ENCODE data around the gene KRTAP10-11.
A peak's percentile ranks its signal among the peaks of the same experiment; 100 is the strongest.
"Not testable (repeated sequence)": the region's sequence is repeated elsewhere in the genome, so short reads cannot be mapped to it uniquely, and the experiment has no call there.

KRTAP10-11 gene

GRCh38 chr21:44614161-44614631 lies 32.0 kb upstream of the KRTAP10-11 start:
- DNase-seq: peak in 2 of 10 donors; percentile 56 to 64
- intact Hi-C loops (cut with DNase I): no loop called here

GRCh38 chr21:44614961-44615391 lies 31.2 kb upstream of the KRTAP10-11 start:
- intact Hi-C loops (cut with DNase I): no loop called here
- peak in 2 of 10 donors; percentile 39 to 65 for DNase-seq

GRCh38 chr21:44615466-44615865 lies 30.7 kb upstream of the KRTAP10-11 start:
- intact Hi-C loops (cut with DNase I): no loop called here
- DNase-seq: peak in 1 of 10 donors; percentile 70

GRCh38 chr21:44615911-44616590 lies 30.2 kb upstream of the KRTAP10-11 start:
- intact Hi-C loops (cut with DNase I): no loop called here
- peak in 2 of 10 donors; percentile 50 to 62 for DNase-seq

GRCh38 chr21:44616591-44616926 lies 29.7 kb upstream of the KRTAP10-11 start:
- intact Hi-C loops (cut with DNase I): no loop called here

GRCh38 chr21:44617071-44617501 lies 29.1 kb upstream of the KRTAP10-11 start:
- DNase-seq: peak in 1 of 10 donors; percentile 46
- intact Hi-C loops (cut with DNase I): no loop called here

More at GRCh38 chr21:44616591-44616926, 29.7 kb upstream of the KRTAP10-11 start:
- peak in 2 of 10 donors; percentile 37 to 58 for DNase-seq

GRCh38 chr21:44618504-44618903 lies 27.7 kb upstream of the KRTAP10-11 start:
- peak in 1 of 10 donors; percentile 8 for DNase-seq
- intact Hi-C loops (cut with DNase I): no loop called here

- intact Hi-C loops (cut with DNase I): no loop called here
- DNase-seq: no peak
These were observed 27.3 kb upstream of the KRTAP10-11 start for GRCh38 chr21:44618909-44619308.

GRCh38 chr21:44619886-44620285 lies 26.3 kb upstream of the KRTAP10-11 start:
- intact Hi-C loops (cut with DNase I): no loop called here
- no peak for DNase-seq

GRCh38 chr21:44623575-44623974 lies 22.6 kb upstream of the KRTAP10-11 start:
- intact Hi-C loops (cut with DNase I): no loop called here
- DNase-seq: no peak

- intact Hi-C loops (cut with DNase I): no loop called here
- peak in 1 of 10 donors; percentile 18 for DNase-seq
These were observed 20.5 kb upstream of the KRTAP10-11 start for GRCh38 chr21:44625756-44626155.

GRCh38 chr21:44626262-44626661 lies 20.0 kb upstream of the KRTAP10-11 start:
- intact Hi-C loops (cut with DNase I): no loop called here
- DNase-seq: peak in 2 of 10 donors; percentile 45 to 57

- intact Hi-C loops (cut with DNase I): no loop called here
- DNase-seq: peak in 1 of 10 donors; percentile 7
These were observed 19.5 kb upstream of the KRTAP10-11 start, which contains the start of gene KRTAP10-9 for GRCh38 chr21:44626673-44627143. KRTAP10-9 (plus strand) TSS chr21:44627093; CDS start chr21:44627172, 79 bp downstream.

GRCh38 chr21:44627181-44627822 lies 18.9 kb upstream of the KRTAP10-11 start:
- intact Hi-C loops (cut with DNase I): not testable (repeated sequence)
- DNase-seq: peak in 2 of 10 donors; percentile 42 to 62

GRCh38 chr21:44627831-44628233 lies 18.4 kb upstream of the KRTAP10-11 start:
- intact Hi-C loops (cut with DNase I): not testable (repeated sequence)
- DNase-seq: peak in 1 of 10 donors; percentile 30

GRCh38 chr21:44628707-44629391 lies 17.4 kb upstream of the KRTAP10-11 start:
- peak in 3 of 10 donors; percentile 49 to 69 (median 62) for DNase-seq

GRCh38 chr21:44630440-44630839 lies 15.8 kb upstream of the KRTAP10-11 start:
- DNase-seq: no peak
- intact Hi-C loops (cut with DNase I): no loop called here

More at GRCh38 chr21:44628707-44629391, 17.4 kb upstream of the KRTAP10-11 start:
- intact Hi-C loops (cut with DNase I): no loop called here

GRCh38 chr21:44632067-44632466 lies 14.1 kb upstream of the KRTAP10-11 start:
- intact Hi-C loops (cut with DNase I): no loop called here

GRCh38 chr21:44636209-44637017 lies 9.8 kb upstream of the KRTAP10-11 start:
- DNase-seq: peak in 1 of 10 donors; percentile 70
- intact Hi-C loops (cut with DNase I): no loop called here

More at GRCh38 chr21:44632067-44632466, 14.1 kb upstream of the KRTAP10-11 start:
- no peak for DNase-seq

All from posterior cingulate gyrus (tissue), 11 donors.